HG03432 (cell line): ENCODE data around the gene A4GNT.
A peak's percentile ranks its signal among the peaks of the same experiment; 100 is the strongest.
"Not testable (repeated sequence)": the region's sequence is repeated elsewhere in the genome, so short reads cannot be mapped to it uniquely, and the experiment has no call there.

Experiments
- ATAC-seq: cut with Tn5 transposase; IDR thresholded peaks from one replicate; pipeline ENCODE4 v1.9.1; 2021; ENCODE audit warnings: mild to moderate bottlenecking, moderate library complexity; ENCODE audit not compliant: unreplicated experiment

The A4GNT gene

DNA sequence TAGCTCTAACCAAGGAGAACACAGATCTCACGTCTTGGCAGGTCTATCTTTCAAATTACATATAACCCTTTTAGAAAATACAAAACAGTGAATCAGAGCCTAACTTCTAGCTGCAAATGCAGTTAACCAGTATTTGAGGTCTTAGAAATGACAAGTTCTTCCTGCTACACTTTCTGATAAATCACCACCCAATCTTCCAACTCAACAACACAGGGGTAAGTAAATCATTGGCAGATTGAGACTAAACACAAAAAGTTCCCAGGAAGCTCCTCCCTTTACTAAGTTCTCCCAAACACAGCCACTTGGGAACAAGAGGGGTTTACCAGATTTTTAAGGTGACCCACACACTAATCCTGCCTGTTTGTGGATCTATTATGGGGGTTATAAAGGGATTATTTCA lies at the start of gene A4GNT:
Gene A4GNT (minus strand): TSS at position 152 of the 400 bp plus-strand sequence. CDS start 1,134 bp downstream, outside the sequence.
- no peak for ATAC-seq

DNA sequence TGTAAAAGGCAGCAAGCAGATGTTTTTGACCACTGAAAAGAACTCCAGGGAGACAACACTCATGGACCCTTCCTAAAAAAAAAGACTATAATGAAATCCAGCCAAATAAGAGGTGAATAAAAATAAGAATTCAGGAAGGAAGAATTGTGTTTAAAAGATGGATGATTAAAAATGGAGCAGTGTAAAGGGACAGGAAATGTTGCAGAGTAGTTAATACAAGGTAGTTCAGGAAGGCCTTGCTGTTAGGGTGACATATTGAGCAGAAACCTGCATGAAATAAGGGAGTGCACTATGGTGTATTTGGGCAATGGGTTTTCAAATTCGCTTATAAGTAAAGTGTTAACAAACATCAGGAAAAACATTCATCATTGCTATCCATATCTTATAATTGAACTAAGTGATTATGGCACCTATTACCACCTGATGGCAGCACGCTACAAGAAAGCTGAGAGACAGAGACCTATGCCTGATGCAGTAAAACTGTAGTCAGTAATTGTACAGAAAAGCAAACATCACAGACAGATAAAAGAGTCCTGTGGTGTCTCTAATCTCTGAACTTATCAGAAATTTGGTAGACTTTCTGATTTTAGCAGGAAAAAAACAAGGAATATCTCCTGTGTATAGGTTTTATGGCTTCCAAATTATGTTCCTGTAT lies 48.3 kb upstream of the A4GNT start:
- ATAC-seq = peak; percentile 69

DNA sequence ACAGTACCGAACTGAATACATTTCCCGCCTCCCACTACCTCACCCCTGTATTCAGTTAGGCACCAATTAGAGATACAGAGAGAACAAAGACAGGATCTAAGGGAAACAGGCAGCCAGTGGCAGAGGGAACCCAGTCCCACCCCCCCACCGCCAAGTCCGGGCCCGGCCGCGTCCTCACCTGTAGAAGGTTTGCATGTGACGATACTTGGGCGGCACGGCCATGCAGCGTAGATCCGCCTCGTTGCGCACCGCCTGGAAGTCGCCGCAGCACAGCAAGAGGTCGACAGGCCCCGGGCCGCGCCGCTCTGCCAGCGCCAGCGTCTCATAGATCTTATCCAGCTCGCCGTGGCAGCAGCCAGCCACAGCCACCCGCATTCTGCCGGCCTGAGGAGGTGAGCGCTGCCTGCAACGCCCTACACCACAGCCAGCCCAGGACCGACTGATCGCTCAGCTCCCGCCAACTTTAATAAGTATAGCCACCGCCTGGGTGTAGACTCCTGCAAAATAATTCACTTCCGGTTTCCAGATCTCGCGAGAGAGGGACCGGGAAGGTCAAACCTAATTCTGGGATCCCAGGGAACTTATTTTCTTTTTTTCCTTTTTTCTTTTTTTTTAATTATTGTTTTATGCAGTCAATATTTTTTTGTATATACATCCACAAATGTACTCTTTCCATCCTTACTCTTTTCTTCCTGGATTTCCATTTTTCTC lies 42.4 kb upstream of the A4GNT start, which contains the start of gene DBR1:
Gene DBR1 (minus strand): TSS at position 501 of the 711 bp plus-strand sequence. CDS start 126 bp downstream, at position 375.
- peak; percentile 92 for ATAC-seq

DNA sequence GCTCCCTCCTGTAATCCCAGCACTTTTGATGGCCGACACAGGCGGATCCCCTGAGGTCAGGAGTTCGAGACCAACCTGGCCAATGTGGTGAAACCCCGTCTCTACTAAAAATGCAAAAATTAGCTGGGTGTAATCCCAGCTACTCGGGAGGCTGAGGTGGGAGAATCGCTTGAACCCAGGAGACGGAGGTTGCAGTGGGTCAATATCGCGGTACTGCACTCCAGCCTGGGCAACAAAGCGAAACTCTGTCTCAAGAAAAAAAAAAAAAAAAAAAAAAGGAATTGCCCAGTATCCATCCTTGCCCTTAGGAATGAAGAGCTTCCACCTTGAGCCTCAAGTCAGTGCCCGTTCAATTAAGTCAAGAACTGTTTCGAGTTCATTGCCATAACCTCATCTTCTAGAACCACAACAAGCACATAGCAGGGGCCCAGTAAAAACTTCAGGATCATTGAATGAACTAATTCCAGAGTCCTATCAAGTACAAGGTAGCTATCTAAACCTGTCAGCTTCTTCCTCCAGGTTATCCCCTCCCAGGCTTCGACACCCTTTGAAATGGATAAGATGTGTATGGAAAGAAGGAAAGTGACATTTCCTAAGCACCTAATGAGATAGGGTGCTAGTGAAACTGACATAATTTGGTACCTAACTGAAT lies 41.7 kb upstream of the A4GNT start:
- ATAC-seq = no peak

DNA sequence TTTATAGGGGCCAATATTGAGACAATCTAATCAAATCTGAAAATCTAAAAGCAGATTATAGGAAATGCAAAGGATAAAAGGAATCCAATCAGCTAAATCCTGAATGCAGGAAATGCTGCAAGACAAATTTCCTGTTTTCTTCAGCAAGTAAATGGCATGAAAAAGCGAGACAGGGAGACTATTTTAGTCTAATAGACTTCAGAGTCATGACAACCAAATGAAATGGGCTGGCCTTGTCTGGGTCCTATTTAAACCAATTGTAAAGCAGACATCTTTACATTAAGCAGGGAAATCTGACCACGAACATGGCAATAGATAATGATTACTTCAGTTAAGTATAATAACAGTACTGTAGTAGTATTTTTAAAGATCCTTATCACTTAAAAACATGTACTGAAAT lies 40.4 kb upstream of the A4GNT start:
- no peak for ATAC-seq

DNA sequence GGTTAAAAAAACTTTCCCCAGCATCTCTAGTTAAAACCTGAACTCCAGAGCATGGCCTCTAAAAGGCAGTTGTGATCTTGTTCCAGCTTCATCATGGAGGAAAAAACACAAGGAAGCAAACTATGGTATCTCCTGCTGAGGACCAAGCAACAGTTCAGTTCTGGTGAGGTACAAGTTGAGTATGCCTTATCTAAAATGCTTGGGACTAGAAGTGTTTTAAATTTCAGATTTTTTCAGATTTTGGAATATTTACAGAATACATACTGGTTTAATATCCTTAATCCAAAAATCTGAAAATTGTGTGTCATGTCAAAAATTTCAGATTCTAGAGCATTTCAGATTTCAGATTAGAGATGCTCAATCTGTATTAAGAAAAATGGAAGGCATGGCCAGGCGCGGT lies 32.9 kb upstream of the A4GNT start:
- ATAC-seq = no peak

DNA sequence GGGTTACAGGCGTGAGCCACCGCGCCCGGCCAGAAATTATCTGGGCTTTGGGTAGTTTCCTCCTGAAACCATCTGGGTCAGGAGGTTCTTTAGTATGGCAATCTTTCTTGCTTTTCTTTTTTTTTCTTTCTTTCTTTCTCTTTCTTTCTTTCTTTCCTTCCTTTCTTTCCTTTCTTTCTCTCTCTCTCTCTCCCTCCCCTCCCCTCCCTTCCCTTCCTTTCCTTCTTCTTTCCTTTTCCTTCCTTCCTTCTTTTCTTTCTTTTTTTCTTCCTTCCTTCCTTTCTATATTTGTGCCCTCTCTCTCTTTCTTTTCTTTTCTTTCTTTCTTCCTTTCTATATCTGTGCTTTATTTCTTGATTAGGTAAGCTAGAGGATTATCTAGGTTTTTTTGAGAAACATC lies 25.6 kb upstream of the A4GNT start:
- no peak for ATAC-seq

DNA sequence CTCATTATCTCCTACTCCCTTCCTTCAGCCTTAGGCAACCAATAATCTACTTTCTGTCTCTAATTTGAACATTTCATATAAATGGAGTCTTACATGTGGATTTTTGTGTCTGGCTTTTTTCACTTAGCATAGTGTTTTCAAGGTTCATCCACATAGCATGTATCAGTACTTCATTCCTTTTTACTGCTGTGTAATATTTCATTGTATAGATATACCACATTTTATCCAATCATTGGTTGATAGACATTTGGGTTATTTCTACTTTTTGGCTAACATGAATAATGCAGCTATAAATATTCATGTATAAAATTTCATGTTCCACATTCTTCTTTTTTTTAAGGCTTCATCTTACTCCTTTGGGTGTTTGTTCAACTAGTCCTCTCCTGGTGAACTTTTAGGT lies 22.3 kb upstream of the A4GNT start:
- ATAC-seq = no peak

DNA sequence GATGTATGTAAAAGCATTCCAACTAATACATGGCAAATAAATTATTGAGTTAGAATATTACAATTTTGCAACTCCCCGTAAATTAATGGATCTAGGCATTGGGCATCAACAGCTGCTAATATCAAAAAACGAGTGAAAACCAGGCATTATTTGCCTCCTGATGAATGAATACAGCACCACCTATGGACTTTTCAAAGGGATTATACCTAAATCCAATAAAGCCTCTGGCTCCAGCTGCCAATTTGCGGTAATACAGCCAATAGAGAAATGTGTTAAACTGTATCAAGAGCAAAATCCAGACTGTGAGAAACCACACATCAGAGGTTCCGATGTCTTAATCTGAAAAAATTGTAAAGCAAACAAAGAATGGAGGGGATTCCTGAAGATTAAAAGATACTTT lies 16.3 kb upstream of the A4GNT start:
- no peak for ATAC-seq

DNA sequence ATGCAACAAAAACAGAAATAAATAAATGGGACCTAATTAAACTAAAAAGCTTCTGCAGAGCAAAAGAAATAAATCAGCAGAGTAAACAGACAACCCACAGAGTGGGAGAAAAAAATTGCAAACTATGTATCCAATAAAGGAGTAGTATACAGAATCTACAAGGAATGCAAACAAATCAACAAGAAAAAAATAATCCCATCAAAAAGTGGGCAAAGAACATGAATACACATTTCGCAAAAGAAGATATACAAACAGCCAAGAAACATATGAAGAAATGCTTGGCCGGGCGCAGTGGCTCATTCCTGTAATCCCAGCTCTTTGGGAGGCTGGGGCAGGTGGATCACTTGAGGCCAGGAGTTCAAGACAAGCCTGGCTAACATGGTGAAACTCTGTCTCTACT lies 10.0 kb upstream of the A4GNT start:
- ATAC-seq = not testable (repeated sequence)

DNA sequence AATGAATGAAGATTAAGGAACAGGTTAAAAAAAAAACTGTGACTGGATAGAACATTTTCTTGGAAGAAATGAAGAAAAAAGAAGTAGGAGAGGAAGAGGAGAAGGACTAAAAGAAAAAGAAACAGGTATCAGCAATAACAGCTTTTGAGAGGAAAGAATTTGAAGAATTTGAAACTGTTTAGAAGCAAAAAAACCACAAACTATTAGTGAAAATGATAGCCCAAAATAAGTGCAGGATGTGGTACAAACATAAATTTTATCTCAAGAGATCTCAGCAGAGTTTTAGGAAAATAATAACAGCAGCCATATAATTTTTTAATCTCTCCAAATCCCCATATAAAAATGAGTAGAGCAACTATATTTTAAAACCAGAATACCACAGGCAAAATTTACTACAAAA lies 8.8 kb upstream of the A4GNT start:
- ATAC-seq = no peak

DNA sequence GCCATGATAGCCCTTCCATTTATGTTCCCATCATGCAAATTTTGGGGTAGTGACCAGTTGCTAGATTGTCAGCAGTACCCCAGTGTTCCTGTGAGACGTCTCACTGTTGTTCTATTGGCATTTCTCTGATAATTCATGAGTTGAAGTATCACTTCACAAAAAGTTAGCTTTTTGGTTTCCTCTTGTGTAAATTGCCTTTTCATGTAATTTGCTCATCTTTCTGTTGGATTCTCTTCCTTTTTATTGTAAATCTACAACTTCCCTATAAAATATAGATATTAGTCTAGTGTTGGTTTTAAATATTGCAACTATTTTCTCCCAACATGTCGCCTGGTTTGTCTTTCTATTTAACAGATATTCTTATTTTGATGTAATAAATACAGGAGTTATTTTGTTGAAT lies 7.5 kb upstream of the A4GNT start:
- no peak for ATAC-seq

DNA sequence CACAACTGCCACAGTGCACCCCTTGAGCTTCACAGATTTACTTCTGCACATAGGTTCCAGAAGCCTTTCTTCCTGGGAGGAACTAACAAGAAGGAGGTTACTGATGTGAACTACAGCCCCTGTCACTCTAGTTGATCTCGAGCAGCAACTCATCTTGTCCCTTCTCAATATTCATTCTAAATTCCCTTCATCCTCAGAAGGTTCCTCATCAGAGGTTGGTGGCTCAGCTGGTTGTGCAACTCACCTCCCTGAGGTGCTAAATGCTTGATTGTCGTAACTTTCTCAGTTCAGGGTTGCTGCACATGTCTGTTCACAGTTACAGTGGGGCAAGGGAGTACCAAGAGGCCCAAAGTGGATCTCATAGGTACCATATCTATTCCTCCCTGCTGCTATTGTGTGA lies 5.7 kb upstream of the A4GNT start:
- no peak for ATAC-seq

DNA sequence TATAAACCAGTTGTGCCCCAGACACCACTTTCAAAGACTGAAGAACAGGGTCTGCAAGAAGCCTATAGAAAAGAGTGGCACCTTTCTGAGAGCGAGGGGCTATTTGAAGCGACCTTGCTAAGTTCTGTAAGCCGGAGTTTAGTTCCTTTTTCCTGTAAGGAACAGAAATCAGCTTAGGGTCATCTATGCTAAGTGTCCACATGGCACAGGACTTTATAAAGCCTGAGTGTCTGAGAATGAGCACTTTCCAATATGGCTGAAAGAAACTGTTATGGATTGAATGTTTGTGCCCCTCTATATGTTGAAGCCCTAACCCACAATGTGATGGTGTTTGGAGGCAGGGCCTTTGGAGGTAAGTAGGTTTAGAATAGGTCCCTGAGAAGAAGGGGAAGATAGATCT lies 4.0 kb upstream of the A4GNT start:
- ATAC-seq = no peak

DNA sequence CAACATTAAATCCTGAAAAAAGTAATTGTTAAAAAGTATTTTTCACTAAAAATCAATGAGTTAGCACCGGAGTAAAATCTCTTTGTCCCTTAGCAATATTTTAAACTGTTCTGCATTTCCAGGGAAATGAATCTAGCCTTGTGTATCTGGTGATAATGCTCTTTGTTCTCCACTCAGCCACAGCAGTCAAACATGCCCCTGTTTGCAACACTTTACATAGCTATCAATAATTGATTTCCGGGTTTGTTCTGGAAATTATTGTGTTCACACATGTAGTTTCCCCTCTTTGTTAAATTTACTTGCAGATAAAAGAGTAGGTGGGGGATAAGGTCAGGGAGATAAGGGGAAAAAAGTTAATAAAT lies 3.6 kb upstream of the A4GNT start:
- no peak for ATAC-seq

DNA sequence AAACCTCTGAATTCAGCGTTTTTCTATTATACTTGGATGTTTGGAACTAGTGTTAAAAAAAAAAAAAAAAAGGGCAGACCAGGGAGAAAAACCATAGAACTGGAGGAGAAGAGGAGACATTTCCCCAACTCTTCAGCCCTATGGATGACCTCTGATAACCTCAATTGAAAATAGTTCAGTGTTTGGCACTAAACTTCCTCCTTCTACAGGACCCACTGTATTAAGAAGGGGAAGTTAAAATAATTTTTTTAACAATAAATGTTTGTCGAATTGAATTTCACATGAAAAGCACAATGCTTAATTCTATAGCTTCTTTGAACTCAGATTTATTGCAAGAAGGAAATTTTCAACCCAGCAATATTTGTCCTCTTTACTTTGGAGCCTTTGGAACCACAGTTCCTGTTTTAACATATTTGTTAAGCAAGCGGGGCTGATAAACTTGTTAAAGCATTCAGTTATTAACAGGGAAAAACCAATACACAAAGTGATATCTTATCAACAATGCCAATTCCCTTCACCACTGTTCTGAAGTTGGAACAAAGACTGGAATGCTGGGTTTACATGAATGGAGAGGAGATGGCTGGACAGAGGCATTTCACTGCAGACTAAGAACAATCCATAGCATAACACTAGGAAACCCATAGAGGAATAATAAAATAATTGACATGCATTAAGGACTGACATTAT lies 3.1 kb upstream of the A4GNT start:
- ATAC-seq = no peak

DNA sequence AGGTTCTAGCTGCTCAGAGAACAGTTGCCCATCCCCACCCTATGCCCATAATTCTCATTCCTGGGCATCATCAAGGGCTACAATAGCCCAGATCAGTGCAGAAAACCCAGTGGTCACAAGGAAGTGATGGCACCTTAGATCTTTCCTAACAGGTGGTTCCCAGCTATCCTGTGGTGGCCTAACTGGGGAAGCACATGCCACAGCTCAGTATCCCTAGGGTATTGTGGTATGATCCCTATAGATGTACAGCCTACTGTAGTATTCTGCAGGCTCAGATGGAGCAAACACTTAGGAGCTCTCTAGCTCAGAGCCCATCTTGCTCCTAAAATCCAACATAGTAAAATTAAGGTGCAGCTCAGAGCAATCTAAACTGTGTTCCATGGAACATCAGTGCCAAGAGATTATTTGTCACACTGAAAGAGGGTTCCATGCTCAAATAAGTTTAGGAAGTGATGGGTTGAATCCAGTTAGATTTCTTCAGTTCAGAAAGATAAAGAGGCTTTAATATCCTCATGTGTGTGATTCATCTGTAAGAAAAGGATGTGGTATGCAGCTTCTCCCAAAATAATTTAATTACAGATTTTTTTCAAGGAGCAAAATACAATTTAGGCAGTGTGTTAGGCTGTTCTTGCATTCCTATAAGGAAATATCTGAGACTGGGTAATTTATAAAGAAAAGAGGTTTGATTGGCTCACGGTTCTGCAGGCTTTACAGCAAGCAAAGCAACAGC lies 4.4 kb downstream of the A4GNT start:
- ATAC-seq = no peak

DNA sequence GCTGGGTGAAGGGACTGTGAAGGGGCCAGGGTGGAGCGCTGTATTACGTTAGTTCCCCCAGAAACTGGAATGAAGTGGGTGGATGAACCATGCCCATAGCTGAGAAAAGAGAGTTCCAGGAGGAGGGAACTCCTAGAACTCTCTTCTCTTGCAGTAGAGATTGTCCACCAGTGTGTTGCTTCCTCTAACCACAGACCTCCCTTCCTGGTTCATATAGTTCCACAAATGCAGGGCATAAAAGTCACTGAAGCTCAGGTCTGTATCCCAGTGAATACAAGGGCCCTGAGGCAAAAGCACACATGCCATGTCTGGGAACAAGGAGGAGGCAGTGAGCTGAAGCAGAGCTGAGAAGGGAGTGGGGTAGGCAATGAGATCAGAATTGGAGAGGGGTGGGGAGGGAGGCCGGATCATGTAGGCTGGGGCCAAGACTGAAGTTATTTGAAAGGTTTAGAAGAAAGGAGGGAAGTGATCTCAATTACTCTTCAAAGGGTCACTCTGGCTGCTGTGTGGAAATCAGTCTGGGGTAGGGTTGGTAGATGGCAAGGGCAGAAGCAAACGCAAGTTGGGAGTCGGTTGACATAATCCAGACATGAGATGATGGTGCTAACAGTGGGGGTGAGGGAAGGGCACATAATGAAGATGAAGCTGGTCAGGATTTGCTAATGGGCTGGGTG lies 6.5 kb downstream of the A4GNT start:
- ATAC-seq = no peak

DNA sequence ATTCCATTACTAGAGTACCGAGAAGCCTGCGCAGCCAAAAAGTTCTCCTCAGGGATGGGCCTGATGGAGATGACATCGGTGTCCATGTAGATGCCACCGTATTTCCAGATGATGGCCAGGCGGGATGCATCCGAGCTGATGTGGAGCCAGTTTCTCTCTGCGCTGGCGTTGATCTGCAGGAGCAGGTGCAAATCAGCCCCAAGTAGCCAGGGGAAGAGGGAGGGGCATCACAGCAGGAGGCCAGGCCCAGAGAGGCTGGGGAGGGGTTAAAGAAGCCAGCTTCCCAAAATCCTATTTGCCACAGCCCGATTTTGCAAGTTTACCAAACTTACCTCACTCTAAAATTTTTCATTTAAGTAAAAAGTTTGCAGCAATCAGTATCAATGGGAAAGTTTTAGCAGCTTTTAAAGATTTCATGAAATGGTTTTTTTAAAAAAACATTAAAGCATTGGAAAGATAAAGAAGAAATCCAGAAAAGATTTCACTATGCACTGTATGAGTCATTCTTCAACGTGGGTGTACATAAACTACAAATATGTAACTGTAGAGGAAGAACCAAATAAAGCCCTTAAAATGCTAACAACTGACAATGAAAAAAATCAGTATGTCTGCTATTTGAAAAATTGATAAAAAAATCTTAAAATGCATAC lies 7.4 kb downstream of the A4GNT start:
- ATAC-seq = no peak

DNA sequence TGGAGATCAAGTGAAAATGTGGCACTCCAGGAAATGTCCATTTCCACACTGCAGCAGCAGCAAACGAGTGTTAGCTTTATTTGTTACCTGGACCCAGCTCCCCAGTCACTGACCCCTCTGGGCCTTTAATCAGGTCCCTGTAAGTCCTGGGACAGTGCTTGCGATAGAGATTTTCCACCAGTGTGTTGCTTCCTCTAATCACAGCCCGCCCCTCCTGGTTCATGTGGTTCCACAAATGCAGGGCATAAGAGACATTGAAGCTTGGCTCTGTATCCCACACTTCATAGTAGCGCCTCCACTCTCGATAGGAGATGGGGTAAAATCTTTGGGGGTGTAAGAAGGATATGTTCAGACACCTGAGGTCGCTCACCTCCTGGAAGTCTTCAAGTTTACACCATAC lies 8.0 kb downstream of the A4GNT start:
- no peak for ATAC-seq
